ENCODE results near the gene FRMD5. TPM values are rescaled to one million over a fixed set of nuclear protein-coding genes. Genes with fewer than 3 reads are reported as not detected.
"Not testable (repeated sequence)": the region's sequence is repeated elsewhere in the genome, so short reads cannot be mapped to it uniquely, and the experiment has no call there.

The FRMD5 gene
- total and polyA plus RNA-seq, 2 experiments from 2014 or later = 0.51 to 3.8 TPM

DNA sequence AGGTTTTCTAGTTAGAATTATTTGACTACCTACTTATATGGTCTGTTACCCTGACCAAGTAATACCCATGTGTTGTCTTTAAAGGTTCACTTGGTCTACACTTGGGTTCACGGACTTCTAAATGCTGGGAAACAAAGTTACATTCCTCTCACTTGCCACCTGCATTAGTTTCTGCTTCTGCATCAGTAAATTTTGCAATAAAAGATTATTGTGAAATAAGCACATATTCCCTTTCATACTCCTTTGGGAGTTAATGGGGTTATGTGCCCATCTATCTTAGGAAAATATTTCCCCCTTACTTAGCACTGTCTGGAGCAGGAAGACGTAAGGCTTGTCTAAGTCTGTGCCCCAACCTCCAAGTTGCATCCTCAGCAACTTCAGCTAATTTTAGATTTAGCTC, 160.7 kb downstream of the FRMD5 start:
- no peak for DNase-seq (ENCODE audit: low spot score)
- Histone ChIP-seq H4K20me1 (ENCODE audit: insufficient read depth, poor library complexity, severe bottlenecking) (no peaks in the 10 kb centered on the region), H2AFZ (no peak overlapping the region), H3K36me3 (replicated peaks; ENCODE audit: insufficient read depth, low read depth) (no peaks in the 10 kb centered on the region), H3K79me2 (no peaks in the 10 kb centered on the region), H3K4me1 (ENCODE audit: insufficient read depth) (no peaks in the 10 kb centered on the region), H3K4me2 (no peak overlapping the region), H3K9me3 (ENCODE audit: low read depth) (no peaks in the 10 kb centered on the region), H3K4me3 (no peak overlapping the region), H3K9me2 (replicated peaks; ENCODE audit: insufficient read depth) (no peaks in the 10 kb centered on the region), H3K27ac (no peak overlapping the region), H3K27me3 (no peaks in the 10 kb centered on the region)
- 81% methylated on average over 2 of the region's 2 CpGs for WGBS (ENCODE audit: low lambda C conversion rate, missing lambda C conversion rate)
- TF ChIP-seq, protein P1, sequence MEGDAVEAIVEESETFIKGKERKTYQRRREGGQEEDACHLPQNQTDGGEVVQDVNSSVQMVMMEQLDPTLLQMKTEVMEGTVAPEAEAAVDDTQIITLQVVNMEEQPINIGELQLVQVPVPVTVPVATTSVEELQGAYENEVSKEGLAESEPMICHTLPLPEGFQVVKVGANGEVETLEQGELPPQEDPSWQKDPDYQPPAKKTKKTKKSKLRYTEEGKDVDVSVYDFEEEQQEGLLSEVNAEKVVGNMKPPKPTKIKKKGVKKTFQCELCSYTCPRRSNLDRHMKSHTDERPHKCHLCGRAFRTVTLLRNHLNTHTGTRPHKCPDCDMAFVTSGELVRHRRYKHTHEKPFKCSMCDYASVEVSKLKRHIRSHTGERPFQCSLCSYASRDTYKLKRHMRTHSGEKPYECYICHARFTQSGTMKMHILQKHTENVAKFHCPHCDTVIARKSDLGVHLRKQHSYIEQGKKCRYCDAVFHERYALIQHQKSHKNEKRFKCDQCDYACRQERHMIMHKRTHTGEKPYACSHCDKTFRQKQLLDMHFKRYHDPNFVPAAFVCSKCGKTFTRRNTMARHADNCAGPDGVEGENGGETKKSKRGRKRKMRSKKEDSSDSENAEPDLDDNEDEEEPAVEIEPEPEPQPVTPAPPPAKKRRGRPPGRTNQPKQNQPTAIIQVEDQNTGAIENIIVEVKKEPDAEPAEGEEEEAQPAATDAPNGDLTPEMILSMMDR (IDR thresholded peaks at IDR 0.05; ENCODE audit: poor library complexity) = no peak
- TF ChIP-seq EZH2 (IDR thresholded peaks at IDR 0.05; ENCODE audit: borderline replicate concordance) = no peak
- no peak for TF ChIP-seq EZH2phosphoT487 (IDR thresholded peaks at IDR 0.05; ENCODE audit: low read depth, severe bottlenecking, unreplicated experiment)

- Histone ChIP-seq H3K27ac (no peak overlapping the region), H3K4me2 (no peak overlapping the region)
- no peak for DNase-seq (ENCODE audit: low spot score)
Measured at GRCh38 chr15:44033894-44034293, 161.2 kb downstream of the FRMD5 start.

GRCh38 chr15:44032820-44033219, 162.3 kb downstream of the FRMD5 start:
- H3K9me3 ChIP-seq (ENCODE audit: low read depth); H2AFZ ChIP-seq; H4K20me1 ChIP-seq (ENCODE audit: insufficient read depth, poor library complexity, severe bottlenecking); DNase-seq (ENCODE audit: low spot score); H3K4me2 ChIP-seq; H3K9me2 ChIP-seq (replicated peaks; ENCODE audit: insufficient read depth); H3K4me3 ChIP-seq; H3K27ac ChIP-seq; H3K4me1 ChIP-seq (ENCODE audit: insufficient read depth); H3K36me3 ChIP-seq (replicated peaks; ENCODE audit: insufficient read depth, low read depth); H3K27me3 ChIP-seq; H3K79me2 ChIP-seq: not testable (repeated sequence)

More at GRCh38 chr15:44033894-44034293, 161.2 kb downstream of the FRMD5 start:
- TF ChIP-seq EZH2phosphoT487 (IDR thresholded peaks at IDR 0.05; ENCODE audit: low read depth, severe bottlenecking, unreplicated experiment) (no peak), EZH2 (IDR thresholded peaks at IDR 0.05; ENCODE audit: borderline replicate concordance) (no peak)
- TF ChIP-seq, protein P1 (IDR thresholded peaks at IDR 0.05; ENCODE audit: poor library complexity) = no peak
- Histone ChIP-seq H3K4me3 (no peak overlapping the region), H4K20me1 (ENCODE audit: insufficient read depth, poor library complexity, severe bottlenecking) (no peaks in the 10 kb centered on the region), H2AFZ (no peak overlapping the region), H3K27me3 (no peaks in the 10 kb centered on the region), H3K9me2 (replicated peaks; ENCODE audit: insufficient read depth) (no peaks in the 10 kb centered on the region), H3K79me2 (no peaks in the 10 kb centered on the region), H3K9me3 (ENCODE audit: low read depth) (no peaks in the 10 kb centered on the region), H3K36me3 (replicated peaks; ENCODE audit: insufficient read depth, low read depth) (no peaks in the 10 kb centered on the region), H3K4me1 (ENCODE audit: insufficient read depth) (no peaks in the 10 kb centered on the region)
- WGBS (ENCODE audit: low lambda C conversion rate, missing lambda C conversion rate) = 78% methylated on average over 1 of the region's 1 CpG

- TF ChIP-seq, protein P1 (IDR thresholded peaks at IDR 0.05; ENCODE audit: poor library complexity) = peak; percentile 6
- TF ChIP-seq EZH2 (IDR thresholded peaks at IDR 0.05; ENCODE audit: borderline replicate concordance) (no peak), EZH2phosphoT487 (IDR thresholded peaks at IDR 0.05; ENCODE audit: low read depth, severe bottlenecking, unreplicated experiment) (no peak)
- H3K27ac ChIP-seq = no peak overlapping the region
- H4K20me1 ChIP-seq (ENCODE audit: insufficient read depth, poor library complexity, severe bottlenecking) = no peaks in the 10 kb centered on the region
- no peaks in the 10 kb centered on the region for H3K36me3 ChIP-seq (replicated peaks; ENCODE audit: insufficient read depth, low read depth)
- no peak overlapping the region for H3K4me3 ChIP-seq
- no peaks in the 10 kb centered on the region for H3K4me1 ChIP-seq (ENCODE audit: insufficient read depth)
- H3K79me2 ChIP-seq = no peaks in the 10 kb centered on the region
- no peaks in the 10 kb centered on the region for H3K27me3 ChIP-seq
- no peaks in the 10 kb centered on the region for H3K9me3 ChIP-seq (ENCODE audit: low read depth)
- H3K9me2 ChIP-seq (replicated peaks; ENCODE audit: insufficient read depth) = no peaks in the 10 kb centered on the region
- H2AFZ ChIP-seq = peak overlapping the region; percentile 23
- DNase-seq (ENCODE audit: low spot score) = no peak
- H3K4me2 ChIP-seq = no peak overlapping the region
- WGBS (ENCODE audit: low lambda C conversion rate, missing lambda C conversion rate) = 87% methylated on average over 2 of the region's 2 CpGs
Measured at GRCh38 chr15:44029940-44030568, 165.0 kb downstream of the FRMD5 start.
